ENCODE measurements around the gene TEPSIN. TPM values are rescaled to one million over a fixed set of nuclear protein-coding genes. Genes with fewer than 3 reads are reported as not detected.

TEPSIN gene
- total and polyA plus RNA-seq, 2 of the 13 experiments (the other 11 are each of a cell fraction or from before 2014, with no cell fraction given) = 16.1 to 18.8 TPM

- TF ChIP-seq SETDB1 (CRISPR knock-in tag; IDR thresholded peaks at IDR 0.05; ENCODE audit: borderline replicate concordance) (no peak), PREB (CRISPR knock-in tag; IDR thresholded peaks at IDR 0.05) (no peak), NONO (IDR thresholded peaks at IDR 0.05) (no peak), NONO (CRISPR knock-in tag; conservative IDR thresholded peaks at IDR 0.05) (no peak), ZC3H13 (CRISPR knock-in tag; IDR thresholded peaks at IDR 0.05) (no peak; the same call in 1 of the 2 replicates), ATM (IDR thresholded peaks at IDR 0.05; ENCODE audit: borderline replicate concordance) (no peak), ZNF12 (CRISPR knock-in tag; IDR thresholded peaks at IDR 0.05) (no peak), NCOA1 (CRISPR knock-in tag; IDR thresholded peaks at IDR 0.05) (no peak), PRDM4 (CRISPR knock-in tag; IDR thresholded peaks at IDR 0.05; ENCODE audit: borderline replicate concordance) (no peak), ETS1 (CRISPR knock-in tag; IDR thresholded peaks at IDR 0.05) (peak; percentile 56; the same call in 1 of the 2 replicates), MLX (CRISPR knock-in tag; IDR thresholded peaks at IDR 0.05) (no peak), HMG20A (CRISPR knock-in tag; IDR thresholded peaks at IDR 0.05; ENCODE audit: borderline replicate concordance) (no peak), ZNF841 (CRISPR knock-in tag; IDR thresholded peaks at IDR 0.05; ENCODE audit: borderline replicate concordance) (no peak), ZNF605 (CRISPR knock-in tag; IDR thresholded peaks at IDR 0.05) (no peak), TEAD2 (CRISPR knock-in tag; IDR thresholded peaks at IDR 0.05) (no peak), ZSCAN5A (CRISPR knock-in tag; IDR thresholded peaks at IDR 0.05; ENCODE audit: borderline replicate concordance) (no peak), ZZZ3 (CRISPR knock-in tag; IDR thresholded peaks at IDR 0.05; ENCODE audit: borderline replicate concordance) (no peak), MBD4 (IDR thresholded peaks at IDR 0.05; ENCODE audit: borderline replicate concordance, low read length) (no peak), ARID5B (CRISPR knock-in tag; IDR thresholded peaks at IDR 0.05) (no peak), NKX3-1 (CRISPR knock-in tag; IDR thresholded peaks at IDR 0.05) (no peak)
These were observed 5.6 kb upstream of the TEPSIN start (continued) for GRCh38 chr17:81244358-81245023.
